Amygdala (tissue), 56 donors: Measurements from ENCODE around the gene CCNI.
"Not testable (repeated sequence)": the region's sequence is repeated elsewhere in the genome, so short reads cannot be mapped to it uniquely, and the experiment has no call there.

Experiments
- DNase-seq, 56 donors: peaks; one replicate each; lab custom pipeline; 2025; lab: John Stamatoyannopoulos, UW

Gene CCNI

GRCh38 chr4:77082886-77083608, 7.3 kb upstream of the CCNI start:
- DNase-seq = no peak

GRCh38 chr4:77080806-77081205, 5.0 kb upstream of the CCNI start:
- DNase-seq = not testable (repeated sequence)

- DNase-seq = no peak
Measured at GRCh38 chr4:77079281-77079680, 3.5 kb upstream of the CCNI start.

GRCh38 chr4:77078401-77078800, 2.6 kb upstream of the CCNI start:
- DNase-seq = no peak

GRCh38 chr4:77076889-77077635, 1.3 kb upstream of the CCNI start:
- no peak for DNase-seq

GRCh38 chr4:77074981-77075855, 571 bp downstream of the CCNI start:
- DNase-seq = peak in 50 of 56 donors; percentile 6 to 74 (median 51)

- no peak for DNase-seq
Measured at GRCh38 chr4:77074381-77074831, 1.4 kb downstream of the CCNI start.

GRCh38 chr4:77073981-77074380, 1.8 kb downstream of the CCNI start:
- no peak for DNase-seq

- DNase-seq = no peak
Measured at GRCh38 chr4:77073106-77073809, 2.5 kb downstream of the CCNI start.

- DNase-seq = no peak
Measured at GRCh38 chr4:77072195-77072753, 3.5 kb downstream of the CCNI start.

GRCh38 chr4:77069514-77069913, 6.3 kb downstream of the CCNI start:
- DNase-seq = not testable (repeated sequence)

GRCh38 chr4:77065382-77065781, 10.4 kb downstream of the CCNI start:
- DNase-seq = no peak

GRCh38 chr4:77062856-77063255, 12.9 kb downstream of the CCNI start:
- no peak for DNase-seq

- peak in 1 of 56 donors; percentile 5 for DNase-seq
Measured at GRCh38 chr4:77052352-77052751, 23.4 kb downstream of the CCNI start.

GRCh38 chr4:77050962-77051361, 24.8 kb downstream of the CCNI start:
- DNase-seq = no peak

GRCh38 chr4:77047037-77047436, 28.8 kb downstream of the CCNI start:
- DNase-seq = no peak

GRCh38 chr4:77045490-77045889, 30.3 kb downstream of the CCNI start:
- DNase-seq = no peak

- no peak for DNase-seq
Measured at GRCh38 chr4:77044461-77045150, 31.2 kb downstream of the CCNI start.

- no peak for DNase-seq
Measured at GRCh38 chr4:77043507-77044136, 32.2 kb downstream of the CCNI start.
